ENCODE measurements around the gene RBL2. TPM values are rescaled to one million over a fixed set of nuclear protein-coding genes. Genes with fewer than 3 reads are reported as not detected.

Gene RBL2, protein sequence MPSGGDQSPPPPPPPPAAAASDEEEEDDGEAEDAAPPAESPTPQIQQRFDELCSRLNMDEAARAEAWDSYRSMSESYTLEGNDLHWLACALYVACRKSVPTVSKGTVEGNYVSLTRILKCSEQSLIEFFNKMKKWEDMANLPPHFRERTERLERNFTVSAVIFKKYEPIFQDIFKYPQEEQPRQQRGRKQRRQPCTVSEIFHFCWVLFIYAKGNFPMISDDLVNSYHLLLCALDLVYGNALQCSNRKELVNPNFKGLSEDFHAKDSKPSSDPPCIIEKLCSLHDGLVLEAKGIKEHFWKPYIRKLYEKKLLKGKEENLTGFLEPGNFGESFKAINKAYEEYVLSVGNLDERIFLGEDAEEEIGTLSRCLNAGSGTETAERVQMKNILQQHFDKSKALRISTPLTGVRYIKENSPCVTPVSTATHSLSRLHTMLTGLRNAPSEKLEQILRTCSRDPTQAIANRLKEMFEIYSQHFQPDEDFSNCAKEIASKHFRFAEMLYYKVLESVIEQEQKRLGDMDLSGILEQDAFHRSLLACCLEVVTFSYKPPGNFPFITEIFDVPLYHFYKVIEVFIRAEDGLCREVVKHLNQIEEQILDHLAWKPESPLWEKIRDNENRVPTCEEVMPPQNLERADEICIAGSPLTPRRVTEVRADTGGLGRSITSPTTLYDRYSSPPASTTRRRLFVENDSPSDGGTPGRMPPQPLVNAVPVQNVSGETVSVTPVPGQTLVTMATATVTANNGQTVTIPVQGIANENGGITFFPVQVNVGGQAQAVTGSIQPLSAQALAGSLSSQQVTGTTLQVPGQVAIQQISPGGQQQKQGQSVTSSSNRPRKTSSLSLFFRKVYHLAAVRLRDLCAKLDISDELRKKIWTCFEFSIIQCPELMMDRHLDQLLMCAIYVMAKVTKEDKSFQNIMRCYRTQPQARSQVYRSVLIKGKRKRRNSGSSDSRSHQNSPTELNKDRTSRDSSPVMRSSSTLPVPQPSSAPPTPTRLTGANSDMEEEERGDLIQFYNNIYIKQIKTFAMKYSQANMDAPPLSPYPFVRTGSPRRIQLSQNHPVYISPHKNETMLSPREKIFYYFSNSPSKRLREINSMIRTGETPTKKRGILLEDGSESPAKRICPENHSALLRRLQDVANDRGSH
- total RNA-seq (2011; cell fraction: chromatin; rRNA removed; ENCODE audit: low replicate concordance) = 94.2 and 230 TPM in 2 replicates
- total RNA-seq (2011; cell fraction: nucleolus; rRNA removed) = 51.7 and 57.8 TPM in 2 replicates
- 92.6 and 110 TPM in 2 replicates for total RNA-seq (2011; cell fraction: nucleoplasm; rRNA removed)
- total RNA-seq (2014; rRNA removed) (20.3 and 23.6 TPM in 2 replicates), total RNA-seq (2014; rRNA removed; fragmentation: Illumina TruSeq; extraction: Trizol) (29.3 and 33.9 TPM in 2 replicates), total RNA-seq (2015; rRNA removed; fragmentation: Illumina TruSeq; extraction: Trizol) (25.9 and 28.5 TPM in 2 replicates), total RNA-seq (2021) (26.8 and 28.5 TPM in 2 replicates), polyA plus RNA-seq (2011; rRNA removed) (76.3 and 85.8 TPM in 2 replicates), polyA plus RNA-seq (2014; fragmentation: Illumina TruSeq; extraction: Trizol) (32.1 and 36.7 TPM in 2 replicates), polyA plus RNA-seq (2014; fragmentation: Nextera tagmentation; extraction: Ambion mirVana) (1 to 10 TPM; 7.8 to 9.0 TPM), polyA plus RNA-seq (2014; rRNA removed) (31.2 and 38.2 TPM in 2 replicates), polyA minus RNA-seq (2011; rRNA and poly(A)+ RNA removed) (43.8 and 51.9 TPM in 2 replicates), Bru-seq, nascent RNA (percentile 76 among the genes with signal in this experiment), BruChase-seq, experiment 1, labeled RNA remaining after a 2-hour chase (percentile 79 among the genes with signal in this experiment), BruChase-seq, experiment 2, labeled RNA remaining after a 6-hour chase (percentile 79 among the genes with signal in this experiment)
- 18.2 and 30.4 TPM in 2 replicates for polyA plus RNA-seq (2011; cell fraction: cytosol; rRNA removed)
- polyA plus RNA-seq (2011; cell fraction: nucleus; rRNA removed) = 227 and 343 TPM in 2 replicates
- polyA plus RNA-seq (2012) = 17.4 and 33.3 TPM in 2 replicates
- 15.2 and 16.0 TPM in 2 replicates for polyA minus RNA-seq (2011; cell fraction: cytosol; rRNA and poly(A)+ RNA removed)
- polyA minus RNA-seq (2011; cell fraction: nucleus; rRNA and poly(A)+ RNA removed) = 55.3 and 118 TPM in 2 replicates
- long read RNA-seq, experiment 1, full-length matches to known transcripts = 46 of 131 reads
- long read RNA-seq, experiment 1, partial matches to known transcripts = 65 of 131 reads
- long read RNA-seq, experiment 1, other reads (novel, unspliced or antisense) = 20 of 131 reads
- long read RNA-seq, experiment 2, full-length matches to known transcripts = 2 of 9 reads
- long read RNA-seq, experiment 2, partial matches to known transcripts = 2 of 9 reads
- long read RNA-seq, experiment 2, other reads (novel, unspliced or antisense) = 5 of 9 reads
- long read RNA-seq, experiment 3, full-length matches to known transcripts = 1 of 9 reads
- long read RNA-seq, experiment 3, partial matches to known transcripts = 7 of 9 reads
- long read RNA-seq, experiment 3, other reads (novel, unspliced or antisense) = 1 of 9 reads

DNA sequence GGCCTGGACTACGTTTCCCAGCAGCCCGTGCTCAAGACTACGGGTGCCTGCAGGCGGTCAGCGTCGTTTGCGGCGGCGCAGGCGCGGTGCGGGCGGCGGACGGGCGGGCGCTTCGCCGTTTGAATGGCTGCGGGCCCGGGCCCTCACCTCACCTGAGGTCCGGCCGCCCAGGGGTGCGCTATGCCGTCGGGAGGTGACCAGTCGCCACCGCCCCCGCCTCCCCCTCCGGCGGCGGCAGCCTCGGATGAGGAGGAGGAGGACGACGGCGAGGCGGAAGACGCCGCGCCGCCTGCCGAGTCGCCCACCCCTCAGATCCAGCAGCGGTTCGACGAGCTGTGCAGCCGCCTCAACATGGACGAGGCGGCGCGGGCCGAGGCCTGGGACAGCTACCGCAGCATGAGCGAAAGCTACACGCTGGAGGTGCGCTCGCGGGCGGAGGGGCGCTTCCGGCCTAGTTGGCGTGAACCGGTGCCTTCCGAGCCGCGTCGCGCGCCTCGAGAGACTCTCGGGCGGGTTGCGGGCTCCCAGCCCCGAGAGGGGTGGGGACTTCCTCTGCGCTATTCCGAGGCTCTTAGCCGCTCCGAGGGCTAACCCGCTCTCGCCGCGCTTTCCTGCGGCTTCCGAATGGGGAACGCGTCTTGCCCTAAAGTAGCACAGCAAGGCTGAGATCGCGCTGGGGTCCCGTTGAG lies at the start of gene RBL2:
Gene RBL2 (plus strand): TSS at position 95 of the 689 bp plus-strand sequence. CDS start 86 bp downstream, at position 181.
- BruUV-seq (replicated peaks) = no TSS peak
- Histone ChIP-seq H3K9me1 (ENCODE audit: control insufficient read depth, insufficient read depth, low read length) (no peaks in the 10 kb centered on the region), H3K27ac (ENCODE audit: extremely low read depth, low read depth, low read length) (peak within 1 kb of the TSS; percentile 96), H3K4me2 (ENCODE audit: insufficient read depth, low read length) (peak within 1 kb of the TSS; percentile 99), H3K27me3 (ENCODE audit: control insufficient read depth in 2 of 2, insufficient read depth in 2 of 2, low read length in 2 of 2) (no peaks in the 10 kb centered on the region), H3K4me1 (replicated peaks in 1 of 2; ENCODE audit: control insufficient read depth in 2 of 2, insufficient read depth in 2 of 2, low read length in 2 of 2) (peaks cover 7 to 9% of the 10 kb centered on the region in 2 experiments), H2AFZ (ENCODE audit: low read depth, low read length) (peak within 1 kb of the TSS; percentile 100), H3K9ac (ENCODE audit: insufficient read depth in 1 of 2, low read depth in 2 of 2, low read length in 2 of 2) (peak within 1 kb of the TSS; percentile 93 to 100), H4K20me1 (replicated peaks; ENCODE audit: control insufficient read depth, insufficient read depth, low read length) (peaks cover 5% of the 10 kb centered on the region; the same call in 1 of the 2 replicates), H3K9me3 (replicated peaks; ENCODE audit: control insufficient read depth, insufficient read depth, low read depth, low read length) (no peaks in the 10 kb centered on the region), H3K4me3 (peak within 1 kb of the TSS; percentile 64), H3K79me2 (ENCODE audit: control insufficient read depth, insufficient read depth, low read length) (peaks cover 45% of the 10 kb centered on the region), H3K36me3 (ENCODE audit: control insufficient read depth, insufficient read depth, low read length) (peaks cover 10% of the 10 kb centered on the region; the same call in 2 of the 3 replicates)
- ChIA-PET CTCF (ENCODE audit: low intra/inter-chr PET ratio) (no interaction called here), POLR2A (no interaction called here)
- DNase-seq (ENCODE audit: extremely low read depth in 1 of 4, low spot score in 3 of 4) (peak; percentile 85 to 89 (median 88)), ATAC-seq (peak; percentile 88), FAIRE-seq (peak; percentile 42)
- intact Hi-C loops (cut with micrococcal nuclease) (loop anchor here (10.0 kb wide), 1 partner anchor 220 kb away; no protein-coding TSS in a partner anchor), in situ Hi-C loops (cut with MboI) (no loop called here)
- 0% methylated on average over 57 of the region's 89 CpGs for WGBS (ENCODE audit: insufficient coverage, low coverage, missing lambda C conversion rate)
- TF ChIP-seq SUPT5H (IDR thresholded peaks at IDR 0.05) (peak; percentile 66), SMARCC2 (IDR thresholded peaks at IDR 0.05; ENCODE audit: low read depth) (no peak), HMG20B (CRISPR knock-in tag; IDR thresholded peaks at IDR 0.05) (no peak), SREBF1 (IDR thresholded peaks at IDR 0.05; ENCODE audit: borderline replicate concordance, low read depth, low read length) (no peak), GATA2 (CRISPR knock-in tag; IDR thresholded peaks at IDR 0.05) (no peak), ZNF395 (CRISPR knock-in tag; IDR thresholded peaks at IDR 0.05) (no peak), ARID3B (CRISPR knock-in tag; IDR thresholded peaks at IDR 0.05; ENCODE audit: borderline replicate concordance) (0 out of 2 replicates have a peak, but pooled peaks have one; percentile 15), EP400 (IDR thresholded peaks at IDR 0.05) (peak; percentile 54; the same call in 1 of the 2 replicates), FOXA1 (IDR thresholded peaks at IDR 0.05; ENCODE audit: borderline replicate concordance) (no peak)
